Stimulated activated CD4-positive, alpha-beta T cell treated with anti-CD3 and anti-CD28 coated beads, Interleukin-12 subunit alpha, Interleukin-12 subunit beta, amount 100 ng/mL, for 48 hours (primary cell): Measurements from ENCODE around the gene SIRPG.
"Not testable (repeated sequence)": the region's sequence is repeated elsewhere in the genome, so short reads cannot be mapped to it uniquely, and the experiment has no call there.

Experiments
- DNase-seq, 3 donors: peaks; one replicate each; pipeline ENCODE4 v3.0.0-alpha.2; 2020; ENCODE audit warnings: low read depth in 2 of 3, low spot score in 1 of 3

The SIRPG gene

DNA sequence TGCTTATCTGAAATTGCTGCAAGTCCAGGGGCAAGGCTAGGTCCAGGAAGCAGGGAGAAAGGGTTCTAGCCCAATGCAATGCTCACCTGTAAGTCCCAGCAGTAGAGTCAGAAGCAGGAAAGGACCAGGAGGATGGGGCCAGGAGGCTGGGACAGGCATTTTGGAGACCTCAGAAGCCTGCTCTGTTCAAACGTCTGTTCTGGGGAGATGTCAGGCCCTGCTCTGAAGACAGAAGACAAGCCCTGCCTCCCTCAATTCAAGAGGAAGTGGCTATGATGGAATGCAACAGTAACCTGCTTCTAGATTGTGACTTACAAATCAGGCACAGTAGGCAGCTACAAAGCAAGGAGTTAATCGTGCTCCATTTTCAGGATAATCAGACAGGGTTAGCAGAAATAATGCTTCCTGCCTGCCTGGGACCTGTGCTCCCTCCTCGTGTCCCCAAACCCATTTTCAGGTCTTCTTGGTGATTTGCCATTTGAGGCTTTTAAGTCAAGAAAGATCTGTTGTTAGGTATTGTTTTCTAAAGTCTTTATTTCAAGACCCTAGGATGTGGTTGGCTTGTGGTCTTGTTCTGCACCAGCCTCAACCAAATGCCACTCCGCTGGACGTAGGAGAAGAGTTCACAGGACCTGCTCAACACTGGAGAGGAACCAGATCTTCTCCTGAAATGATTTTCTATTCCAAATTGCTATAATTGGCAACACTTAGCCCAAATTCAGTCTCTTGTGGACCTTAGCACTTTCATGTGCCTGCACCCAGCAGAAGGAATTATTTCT lies at the start of gene SIRPG:
TSS of gene SIRPG (minus strand) at position 224 of the 779 bp plus-strand sequence. CDS start at position 159, 65 bp downstream.
- no peak for DNase-seq

DNA sequence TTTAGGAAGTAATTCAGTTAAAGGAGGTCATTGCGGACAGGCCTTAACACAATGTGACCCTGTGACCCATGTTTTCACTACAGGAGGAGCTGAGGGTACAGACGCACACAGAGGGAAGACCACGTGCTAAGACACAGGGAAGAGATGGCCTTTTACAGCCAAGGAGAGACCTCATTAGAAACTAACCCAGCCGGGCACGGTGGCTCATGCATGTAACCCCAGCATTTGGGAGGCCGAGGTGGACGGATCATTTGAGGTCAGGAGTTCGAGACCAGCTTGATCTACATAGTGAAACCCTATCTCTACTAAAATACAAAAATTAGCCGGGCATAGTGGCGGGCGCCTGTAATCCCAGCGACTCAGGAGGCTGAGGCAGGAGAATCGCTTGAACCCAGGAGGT lies 49.3 kb upstream of the SIRPG start:
- not testable (repeated sequence) for DNase-seq

DNA sequence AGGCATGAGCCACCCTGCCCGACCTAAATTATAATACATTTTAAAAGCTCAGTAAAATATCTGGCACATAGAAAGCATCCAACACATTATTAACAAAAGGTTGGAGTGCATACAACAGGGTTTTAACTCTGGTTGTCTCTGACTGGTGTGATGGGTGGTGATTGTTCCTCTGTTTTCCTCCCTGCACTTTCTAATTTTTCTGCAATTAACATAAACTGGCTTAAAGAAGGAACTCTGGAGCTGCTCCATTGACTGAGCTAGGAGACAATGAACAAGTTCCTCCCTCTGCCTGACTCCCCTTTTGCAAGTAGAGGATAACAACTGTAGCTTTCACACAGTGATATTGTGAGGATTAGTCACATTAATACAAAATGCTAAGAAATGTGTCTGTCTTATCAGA lies 48.5 kb upstream of the SIRPG start:
- DNase-seq = no peak

DNA sequence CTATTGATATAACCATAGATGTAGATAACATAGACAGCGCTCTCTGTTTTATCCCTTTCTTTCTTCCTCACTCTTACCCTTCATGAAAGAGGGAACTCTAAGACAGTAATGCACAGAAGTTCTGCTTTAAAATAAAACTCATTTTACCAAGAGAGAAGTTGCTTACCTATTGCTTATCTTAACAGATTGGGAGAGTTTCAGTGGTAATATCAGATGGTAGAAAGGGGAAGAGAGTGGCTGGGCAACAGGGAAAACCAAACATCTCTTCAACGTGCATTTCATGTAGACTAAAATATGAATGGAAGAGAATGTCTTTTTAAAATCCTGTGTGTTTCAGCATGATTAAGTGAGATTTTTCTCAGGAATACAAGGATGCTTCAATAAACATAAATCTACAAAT lies 45.3 kb upstream of the SIRPG start:
- no peak for DNase-seq

DNA sequence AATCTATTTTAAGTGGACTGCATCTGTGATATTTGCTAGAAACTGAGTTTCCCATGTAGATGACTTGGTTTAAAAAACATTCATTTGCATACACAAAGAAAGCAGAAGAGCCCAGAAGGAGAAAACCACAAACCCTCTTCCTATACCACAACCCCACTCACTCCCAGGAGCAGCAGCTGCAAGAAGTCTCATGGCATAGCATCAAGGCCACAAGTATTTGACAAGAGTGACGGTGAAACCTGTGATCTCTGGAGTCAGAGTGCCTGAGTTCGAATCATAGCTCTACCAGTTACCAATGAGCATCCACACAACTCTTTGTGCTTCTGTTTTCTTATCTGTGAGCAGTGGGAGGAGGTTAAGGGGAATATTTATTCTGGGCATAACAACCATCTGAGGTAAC lies 44.7 kb upstream of the SIRPG start:
- no peak for DNase-seq

DNA sequence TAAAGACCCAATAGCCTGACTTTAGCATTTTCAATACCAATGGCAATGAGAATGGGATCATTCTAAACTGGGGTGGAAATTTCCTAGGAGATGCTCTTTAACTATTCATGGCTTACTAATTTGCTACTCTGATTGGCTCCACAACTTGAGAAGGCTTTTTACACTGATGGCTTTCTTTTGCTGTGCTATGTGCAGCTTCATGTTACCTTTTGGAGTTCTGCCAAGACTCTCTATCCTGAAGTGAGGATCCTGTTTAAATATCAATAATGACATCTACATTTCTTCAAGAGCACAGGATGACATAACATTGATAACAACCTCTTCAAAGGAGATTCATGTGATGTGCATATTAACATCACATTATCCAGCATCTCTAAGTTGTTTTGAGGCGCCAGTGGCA lies 43.4 kb upstream of the SIRPG start:
- DNase-seq = no peak

DNA sequence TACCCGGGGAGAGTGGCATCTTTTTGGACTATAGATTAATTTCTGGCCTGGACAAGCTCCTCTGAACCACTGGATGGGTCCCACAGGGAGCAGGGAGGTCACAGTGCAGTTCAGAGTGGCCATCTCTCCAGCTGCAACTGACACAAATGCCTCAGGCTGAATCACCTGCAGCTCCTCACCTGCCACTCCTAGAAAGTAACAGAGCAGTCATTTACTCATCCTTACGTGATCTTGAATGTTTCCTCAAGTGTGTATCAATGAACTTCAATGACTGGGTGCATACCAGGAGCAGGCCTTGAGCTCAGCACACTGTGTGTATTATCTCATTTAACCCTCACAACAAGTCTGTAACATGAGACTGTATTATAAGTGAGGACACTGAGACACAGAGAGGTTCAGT lies 40.0 kb upstream of the SIRPG start:
- no peak for DNase-seq

DNA sequence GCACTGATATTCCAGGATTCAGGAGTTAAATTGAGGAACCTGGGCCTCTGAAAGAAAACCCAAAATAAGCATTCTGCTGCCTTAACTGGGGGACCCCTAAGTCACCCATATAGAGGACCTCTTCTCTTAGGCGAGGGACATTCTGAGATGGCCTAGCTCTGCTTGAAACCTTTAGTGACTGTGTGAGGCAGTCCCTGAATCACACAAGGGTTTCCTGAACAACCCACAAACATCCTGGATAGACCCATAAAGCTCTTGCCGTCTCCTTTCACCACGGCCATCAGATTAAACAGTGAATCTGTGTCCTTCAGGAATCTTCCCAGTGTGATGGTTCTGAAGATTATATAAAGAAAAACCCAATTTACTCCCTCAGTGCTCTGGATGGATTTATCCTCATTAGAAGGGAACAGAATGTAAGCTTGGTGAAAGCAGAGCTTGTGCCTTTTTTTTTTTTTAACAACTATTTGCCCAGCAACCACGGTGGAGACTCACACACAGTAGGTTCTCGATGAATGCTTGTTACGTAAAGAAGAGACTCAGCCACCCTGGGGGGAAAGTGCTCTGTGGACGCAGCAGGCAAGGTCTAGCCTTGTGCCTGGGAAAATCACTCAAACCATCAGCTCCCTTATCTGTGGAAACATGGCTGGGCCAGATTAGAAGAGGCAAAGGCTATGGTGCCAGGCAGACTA lies 39.1 kb upstream of the SIRPG start:
- DNase-seq = no peak

DNA sequence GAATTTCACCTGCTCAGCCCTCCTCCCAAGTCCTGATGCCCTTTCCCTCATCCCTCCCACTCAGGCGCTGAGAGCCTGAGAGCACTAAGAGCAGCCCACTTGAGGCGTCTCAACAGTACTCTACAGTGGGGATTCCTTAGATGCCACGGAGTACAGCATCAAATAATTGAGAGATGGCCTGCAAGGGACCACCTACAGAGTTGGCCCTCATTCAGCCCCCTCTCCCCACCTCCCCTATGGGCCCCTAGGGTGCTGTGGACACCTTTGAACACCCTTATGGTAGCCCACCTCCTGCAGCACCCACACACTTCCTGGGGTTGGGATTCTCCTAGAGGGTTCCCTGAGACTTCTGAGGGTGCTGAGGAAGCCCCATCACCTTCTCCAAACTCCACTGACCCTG lies 37.1 kb upstream of the SIRPG start:
- DNase-seq = no peak

DNA sequence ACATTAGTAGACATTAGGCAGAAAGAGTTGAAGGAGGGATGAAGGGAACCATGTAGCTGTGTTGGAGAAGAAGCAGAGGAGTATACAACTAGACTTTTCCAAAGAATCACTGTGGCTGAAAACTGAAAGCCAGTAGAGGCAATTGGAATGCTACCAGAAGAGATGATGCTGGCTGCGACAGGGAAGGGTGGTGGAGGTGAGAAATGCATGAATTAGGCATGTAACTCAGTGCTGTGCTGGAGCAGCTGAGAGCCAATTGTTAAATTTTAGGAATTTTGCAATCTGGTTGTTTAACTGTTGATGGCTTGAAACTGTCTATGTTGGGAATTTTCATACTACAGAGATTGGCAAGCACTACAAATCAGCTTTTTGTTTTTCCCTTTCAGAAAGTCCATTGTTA lies 35.8 kb upstream of the SIRPG start:
- DNase-seq = no peak

DNA sequence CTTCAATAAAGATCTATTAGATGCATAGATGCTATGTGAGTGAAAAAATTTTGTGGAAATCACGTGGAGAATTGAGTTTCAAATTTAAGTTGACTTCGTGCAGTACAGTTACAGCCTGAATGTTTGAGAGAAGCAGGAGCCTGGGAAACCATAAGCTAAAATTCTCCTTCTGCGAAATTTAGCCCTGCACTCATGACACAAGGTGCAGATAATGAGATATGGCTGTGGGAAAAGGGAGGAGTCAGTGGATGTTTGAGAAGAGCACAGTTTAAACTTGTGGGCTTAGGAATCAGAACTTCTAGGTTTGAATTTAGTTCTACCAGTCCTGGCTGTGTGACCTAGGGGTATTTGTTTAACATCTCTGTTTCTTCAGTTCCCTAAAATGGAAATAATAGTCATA lies 32.1 kb upstream of the SIRPG start:
- no peak for DNase-seq

DNA sequence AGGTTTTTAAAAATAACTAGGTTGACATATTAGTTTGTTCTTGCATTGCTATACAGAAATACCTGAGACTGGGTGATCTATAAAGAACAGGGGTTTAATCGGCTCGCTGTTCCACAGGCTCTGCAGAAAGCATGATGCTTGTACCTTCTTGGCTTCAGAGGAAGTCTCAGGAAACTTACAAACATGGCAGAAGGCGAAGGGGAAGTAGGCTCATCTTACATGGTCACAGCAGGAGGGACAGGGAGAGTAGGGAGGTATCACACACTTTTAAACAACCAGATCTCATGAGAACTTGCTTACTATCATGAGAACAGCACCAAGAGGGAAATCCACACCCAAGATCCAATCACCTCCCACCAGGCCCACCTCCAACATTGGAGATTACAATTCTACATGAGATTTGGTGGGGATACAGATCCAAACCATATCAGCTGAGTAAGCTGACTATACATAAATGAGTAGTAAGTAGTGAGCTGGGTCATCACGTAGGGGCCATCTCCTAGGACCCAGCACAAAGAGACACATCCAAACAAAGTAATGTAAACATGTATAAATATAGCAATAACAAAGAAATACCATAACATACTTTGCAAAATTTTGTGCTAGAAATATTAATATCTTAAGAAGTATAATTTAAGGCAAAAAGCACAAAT lies 31.4 kb upstream of the SIRPG start:
- DNase-seq = no peak

DNA sequence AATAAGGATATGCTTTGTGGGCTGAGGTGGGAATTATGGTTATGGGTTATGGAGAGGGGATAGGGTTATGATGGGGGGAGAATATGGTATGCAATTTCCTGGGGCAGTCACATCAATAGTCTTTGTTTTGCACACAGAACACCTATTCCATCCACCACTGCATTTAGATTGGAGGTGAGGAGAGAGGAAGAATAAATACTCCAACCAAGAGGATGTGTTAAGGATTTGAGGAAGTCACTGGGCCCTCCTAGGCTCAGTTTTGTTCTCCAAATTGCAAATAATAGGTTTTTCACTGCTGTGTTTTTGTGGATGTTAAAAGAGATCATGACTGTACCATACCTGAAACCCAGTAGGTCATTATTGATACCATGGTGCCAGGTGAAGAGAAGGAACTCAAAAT lies 29.5 kb upstream of the SIRPG start:
- DNase-seq = no peak

DNA sequence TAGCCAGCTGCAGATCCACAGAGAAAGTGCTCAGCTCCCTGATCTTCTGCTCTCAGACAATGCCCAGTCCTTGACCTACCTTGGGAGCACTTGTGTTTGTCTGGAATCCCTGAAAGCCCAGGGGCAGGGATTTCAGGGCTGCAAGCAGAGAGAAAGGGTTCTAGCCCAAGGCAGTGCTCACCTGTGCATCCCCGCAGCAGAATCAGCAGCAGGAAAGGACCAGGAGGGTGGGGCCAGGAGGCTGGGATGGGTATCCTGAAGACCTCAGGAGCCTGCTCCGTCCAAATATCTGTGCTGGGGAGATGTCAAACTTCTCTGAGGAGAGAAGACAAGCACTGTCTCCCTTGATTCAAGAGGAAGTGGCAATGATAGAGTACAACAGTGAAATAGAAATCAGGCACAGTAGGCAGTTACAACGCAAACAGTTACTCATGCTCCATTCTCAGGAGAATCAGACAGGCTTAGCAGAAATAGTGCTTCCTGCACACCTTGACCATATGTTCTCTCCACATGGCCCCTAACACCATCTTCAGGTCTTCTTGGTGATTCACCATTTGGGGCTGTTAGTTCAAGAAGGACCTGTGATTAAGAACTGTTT lies 28.7 kb upstream of the SIRPG start:
- no peak for DNase-seq

DNA sequence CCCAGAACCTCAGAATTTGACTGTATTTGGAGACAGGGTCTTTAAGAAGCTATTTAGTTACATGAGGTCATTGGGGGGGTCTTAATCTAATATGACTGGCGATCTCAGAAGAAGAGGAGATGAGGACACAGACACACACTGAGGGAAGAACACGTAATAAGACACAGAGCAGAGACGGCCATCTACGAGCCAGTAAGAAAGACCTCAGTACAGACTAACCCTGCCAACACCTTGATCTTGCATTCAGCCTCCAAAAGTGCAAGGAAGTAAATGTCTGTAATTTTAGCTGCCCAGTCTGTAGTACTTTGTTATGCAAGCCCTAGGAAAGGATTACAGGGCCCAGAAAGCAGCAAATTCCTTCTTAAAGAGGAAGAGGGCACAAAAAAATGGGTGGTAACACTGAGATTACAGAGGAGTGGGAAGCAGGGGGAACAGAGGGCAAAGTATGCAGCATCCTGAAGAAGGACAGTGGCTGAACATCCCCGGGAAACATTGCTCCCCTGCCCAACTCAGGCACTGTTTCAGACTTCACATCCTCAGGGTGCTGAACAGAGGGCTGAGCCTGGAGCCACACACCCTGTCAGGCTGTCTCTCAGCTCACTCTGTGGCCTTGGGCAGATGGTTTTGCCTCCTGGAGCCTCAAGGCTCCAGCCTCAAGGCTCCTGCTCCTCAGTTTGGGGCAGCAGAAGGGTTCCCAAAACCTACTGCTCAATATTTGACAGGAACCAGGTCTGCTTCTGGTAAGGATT lies 27.9 kb upstream of the SIRPG start:
- no peak for DNase-seq

DNA sequence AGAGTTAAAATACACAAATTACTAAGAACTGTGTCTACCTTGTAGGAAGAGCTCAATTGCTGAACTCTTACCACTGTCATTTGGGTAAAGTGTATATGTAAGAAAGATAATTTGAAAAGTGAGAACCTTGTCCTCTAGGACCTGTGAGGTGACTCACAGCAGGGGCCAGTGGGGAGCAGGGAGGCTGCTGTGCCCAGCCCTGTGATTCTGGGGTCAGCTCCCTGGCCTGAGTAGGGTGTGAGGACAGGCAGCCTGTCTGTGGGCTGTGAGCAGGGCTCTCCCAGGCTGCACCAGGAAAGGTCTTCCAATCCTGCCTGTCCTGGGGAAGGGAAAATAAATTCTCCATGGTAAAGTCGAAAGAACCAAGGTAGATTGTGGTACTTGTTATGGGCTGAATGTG lies 27.3 kb upstream of the SIRPG start:
- no peak for DNase-seq

DNA sequence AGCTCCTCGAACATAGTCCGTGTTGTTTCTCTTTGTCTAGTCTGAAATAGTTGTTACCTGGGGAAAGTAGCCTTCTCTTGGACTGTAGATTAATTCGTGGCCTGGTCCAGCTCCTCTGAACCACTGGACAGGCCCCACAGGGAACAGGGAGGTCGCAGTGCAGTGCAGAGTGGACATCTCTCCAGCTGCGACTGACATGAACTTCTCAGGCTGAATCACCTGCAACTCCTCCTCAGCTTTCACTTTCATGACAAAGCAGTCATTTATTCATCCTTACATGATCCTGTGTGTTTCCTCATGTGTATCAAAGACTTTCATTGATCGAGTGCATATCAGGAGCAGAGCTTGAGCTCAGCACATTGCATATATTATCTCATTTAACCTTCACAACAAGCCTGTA lies 19.1 kb upstream of the SIRPG start:
- DNase-seq = no peak

DNA sequence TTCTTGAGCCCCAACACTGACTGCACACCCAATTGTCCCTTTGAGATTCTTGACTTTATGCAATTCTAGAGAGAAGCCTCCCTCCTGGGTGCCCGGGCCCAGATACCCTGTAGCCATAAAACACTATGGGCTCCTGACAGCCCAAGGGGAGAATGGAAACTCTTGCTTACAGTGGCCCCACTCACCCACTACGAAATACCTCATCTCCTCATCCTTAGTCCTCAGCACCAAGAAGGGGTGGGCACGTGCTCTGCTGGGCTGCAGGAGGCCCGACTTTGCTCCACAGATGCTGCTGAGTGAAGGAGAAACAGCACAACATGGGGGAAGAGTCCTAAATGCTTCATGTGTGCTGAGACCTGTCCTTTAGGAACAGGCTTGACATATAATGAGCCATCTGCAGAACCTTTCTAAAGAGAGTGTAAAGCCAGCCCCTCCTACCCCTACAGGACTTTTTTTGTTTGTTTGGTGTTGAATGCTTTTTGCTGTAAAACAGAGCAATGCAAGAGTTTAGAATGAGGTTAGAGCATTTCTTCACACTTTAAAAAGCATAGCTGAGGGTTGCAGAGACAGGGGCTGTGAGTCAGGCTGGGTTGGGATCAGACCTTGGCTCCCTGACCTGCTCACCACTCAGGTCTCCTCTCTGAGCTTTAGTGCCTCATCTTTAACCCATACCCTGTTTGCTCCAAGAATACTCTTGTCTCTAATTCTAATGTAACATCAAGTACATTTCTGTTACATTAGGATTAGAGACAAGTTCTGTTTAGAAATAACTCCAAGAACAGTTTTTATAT lies 17.6 kb upstream of the SIRPG start:
- no peak for DNase-seq

DNA sequence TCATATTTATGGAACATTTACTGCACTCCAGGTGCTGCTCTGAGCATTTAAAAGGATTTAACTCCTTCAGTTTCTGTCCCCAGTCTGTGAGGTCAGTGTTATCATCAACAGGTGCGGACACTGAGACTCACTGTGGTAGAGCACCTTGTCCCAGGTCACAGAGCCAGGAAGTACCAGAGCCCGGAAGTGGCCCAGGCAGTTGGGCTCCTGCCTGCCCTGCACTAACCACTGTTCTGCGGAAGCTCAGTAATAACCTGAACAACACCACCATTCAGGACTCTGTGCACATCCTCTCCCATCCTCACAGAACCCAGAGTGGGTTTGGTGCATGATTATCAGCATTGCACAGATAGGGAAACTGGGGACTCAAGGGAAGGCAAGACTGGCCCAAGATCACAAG lies 16.8 kb upstream of the SIRPG start:
- DNase-seq = no peak

DNA sequence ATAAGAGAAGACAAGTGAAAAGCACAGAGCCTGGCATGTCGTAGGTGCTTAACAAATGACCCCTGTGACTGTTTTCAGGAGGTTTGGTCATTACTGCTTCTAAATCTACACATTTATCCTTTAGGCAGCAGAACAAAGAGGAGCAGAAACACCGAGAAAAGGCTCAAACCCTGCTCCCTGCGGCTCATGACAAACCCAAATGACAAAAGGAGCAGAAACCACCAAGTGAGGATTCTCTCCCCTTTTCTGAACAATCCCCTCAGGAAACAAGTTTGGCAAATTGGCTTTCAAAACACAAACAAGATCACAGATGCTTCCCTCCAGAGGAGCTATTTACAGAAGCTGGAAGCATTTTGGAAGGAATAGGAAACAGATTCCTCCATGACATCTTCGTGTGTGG lies 15.8 kb upstream of the SIRPG start:
- DNase-seq = no peak
